Dedifferentiated amniotic fluid mesenchymal stem cell (primary cell): ENCODE measurements around the gene LMCD1.

Experiments used
- DNase-seq: peaks from one replicate; pipeline ENCODE4 v3.0.0-alpha.2; 2016; ENCODE audit errors: extremely low spot score

The LMCD1 gene

DNA sequence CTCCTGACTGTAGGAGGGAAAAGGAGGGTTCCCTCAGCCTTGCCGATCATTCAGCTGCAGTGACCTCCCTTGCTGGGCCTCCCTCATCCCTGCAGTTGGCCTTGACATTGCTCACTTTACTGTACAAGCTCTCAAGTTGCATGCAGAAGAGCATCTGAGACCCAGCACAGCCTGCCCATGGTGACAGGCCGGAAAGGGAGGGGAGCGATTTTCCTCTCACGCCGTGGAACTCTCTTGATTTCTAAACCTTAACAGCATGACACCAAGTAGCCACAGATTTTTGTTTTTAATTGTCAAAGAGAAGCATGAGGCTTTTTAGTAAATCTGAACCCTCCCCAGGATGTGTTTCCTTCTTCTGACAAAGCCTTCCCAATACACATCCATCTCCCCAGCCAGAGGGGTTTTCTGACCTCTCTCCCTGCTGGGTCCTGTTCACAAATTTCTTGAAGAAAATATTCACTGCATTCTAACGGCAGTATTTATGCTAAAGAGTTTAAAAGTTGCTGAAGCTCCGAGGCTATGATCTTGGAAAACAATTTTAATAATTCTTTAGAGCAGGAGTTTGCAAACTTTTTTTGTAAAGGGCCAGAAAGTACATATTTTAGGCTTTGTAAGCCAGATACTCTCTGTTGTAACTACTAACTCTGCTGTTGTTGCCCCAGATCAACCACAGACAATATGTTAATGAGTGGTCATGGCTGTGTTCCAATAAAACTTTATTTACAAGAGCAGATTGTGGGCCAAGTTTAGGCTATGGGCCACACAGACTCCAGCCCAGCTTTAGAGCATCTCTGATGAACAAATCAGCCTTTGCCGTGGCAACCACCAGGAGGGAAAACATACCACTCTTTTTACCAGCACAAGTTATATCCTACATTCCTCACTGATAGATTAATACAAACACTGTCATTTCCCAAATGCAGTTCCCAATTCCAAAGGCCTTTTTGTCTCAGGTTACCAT is 34.8 kb downstream of the LMCD1 start:
- DNase-seq = no peak

DNA sequence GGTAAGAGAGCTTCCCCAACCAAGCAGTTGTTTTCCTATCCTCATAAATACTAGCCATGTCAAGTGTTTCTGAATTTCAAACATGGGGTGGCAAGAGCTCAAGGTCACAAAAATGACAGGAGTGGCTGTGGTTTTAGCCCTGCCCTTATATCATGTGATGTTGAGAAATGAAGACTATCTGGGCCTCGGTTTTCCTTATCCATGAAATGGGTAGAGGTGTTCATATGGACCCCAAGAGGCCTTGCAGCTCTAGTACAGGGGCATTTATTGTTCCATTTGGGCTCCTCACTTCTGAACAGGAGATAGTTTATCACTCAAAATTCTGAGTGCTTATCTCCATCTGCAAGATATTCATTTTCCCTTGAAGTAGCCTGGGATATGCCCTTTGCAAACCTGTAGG is 35.8 kb downstream of the LMCD1 start:
- DNase-seq = no peak

DNA sequence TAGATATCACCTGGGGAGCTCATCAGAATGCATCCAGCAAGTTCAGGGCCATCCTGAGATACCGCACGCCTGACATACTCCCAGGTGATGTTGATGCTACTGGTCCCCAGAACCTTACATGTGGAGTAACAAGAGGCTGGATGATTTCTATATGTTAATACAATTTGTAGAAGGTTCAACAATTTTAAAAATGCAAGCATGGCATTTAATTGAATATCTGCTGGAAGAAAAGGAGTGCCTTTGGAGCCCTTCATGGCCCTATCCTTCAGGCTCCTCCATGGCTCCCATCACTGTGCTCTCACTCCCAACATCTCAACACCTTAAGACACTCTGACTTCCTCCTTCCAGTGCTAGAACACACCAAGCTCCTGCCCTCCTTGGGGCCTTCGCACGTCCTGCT is 36.6 kb downstream of the LMCD1 start:
- no peak for DNase-seq

DNA sequence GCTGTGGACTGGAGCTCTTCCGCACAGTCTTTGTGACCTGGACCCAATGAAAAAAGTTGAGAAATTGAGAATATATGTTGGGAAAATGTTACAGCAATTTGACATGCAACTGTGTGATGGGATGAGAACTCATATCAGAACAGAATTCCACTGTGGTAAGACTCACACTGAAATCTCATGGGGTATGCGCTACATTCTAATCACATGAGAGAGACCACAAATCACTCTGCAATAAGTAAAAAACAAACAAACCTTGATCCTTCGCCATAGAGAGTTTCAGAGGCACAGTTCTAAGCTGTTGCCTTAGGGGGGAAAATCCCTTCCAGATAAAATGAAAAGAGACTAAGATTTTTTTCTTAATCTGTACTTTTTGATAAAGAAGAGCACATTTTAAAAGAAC is 37.3 kb downstream of the LMCD1 start:
- peak; percentile 54 for DNase-seq

DNA sequence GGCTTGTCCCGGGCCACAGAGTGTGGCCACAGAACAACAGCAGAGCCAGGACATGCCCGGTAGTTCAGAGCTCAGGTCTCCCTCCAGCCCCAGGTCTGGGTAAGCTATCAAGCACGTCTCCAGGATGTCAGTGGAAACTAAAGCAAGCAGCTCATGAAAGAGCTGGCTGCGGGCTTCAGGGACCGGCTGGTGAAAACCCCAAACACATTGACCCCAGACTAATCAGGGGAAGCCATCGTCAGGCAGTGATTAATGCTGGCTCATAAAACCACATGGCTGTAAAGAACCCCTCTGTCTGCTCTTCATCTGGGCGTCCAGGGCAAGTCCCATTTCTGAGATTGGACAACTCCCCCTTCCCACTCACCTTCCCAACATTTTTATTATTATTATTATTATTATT is 37.8 kb downstream of the LMCD1 start:
- DNase-seq = no peak

DNA sequence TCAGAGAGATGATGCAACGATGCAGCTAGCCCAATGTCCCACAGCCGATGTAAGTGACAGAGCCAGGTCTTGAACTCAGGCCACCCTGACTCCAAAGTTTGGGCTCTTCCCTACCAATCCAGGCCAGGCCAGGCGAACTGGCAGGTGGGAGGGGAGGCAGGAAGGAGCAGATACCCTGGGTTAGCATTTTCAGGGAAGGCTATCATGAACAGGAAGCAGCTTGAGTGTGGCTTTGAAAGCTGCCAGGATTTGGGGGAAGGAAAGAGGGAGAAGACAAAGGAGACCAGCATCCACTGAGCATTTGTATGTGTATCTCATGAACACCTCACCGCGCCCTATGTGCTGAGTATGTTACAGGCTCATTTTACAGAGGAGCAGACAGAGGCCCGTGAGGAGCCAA is 38.8 kb downstream of the LMCD1 start:
- DNase-seq = no peak

DNA sequence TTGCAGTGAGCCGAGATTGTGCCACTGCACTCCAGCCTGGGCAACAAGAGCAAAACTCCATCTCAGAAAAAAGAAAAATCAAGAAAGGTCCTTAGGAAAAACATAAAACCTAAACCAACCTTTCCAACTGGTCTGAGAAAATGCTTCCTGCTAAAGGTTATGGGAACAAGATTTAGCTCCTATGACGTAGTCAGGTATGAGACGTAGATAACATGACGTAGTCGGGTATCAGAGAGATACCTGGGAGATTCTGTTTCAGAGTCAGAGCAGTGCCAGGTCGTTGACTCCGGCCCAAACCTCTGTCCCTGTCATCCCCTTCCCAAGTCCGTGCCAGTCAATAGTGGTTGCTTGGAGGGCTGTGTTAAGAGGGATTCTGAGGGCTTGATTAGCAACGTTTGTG is 39.9 kb downstream of the LMCD1 start:
- DNase-seq = no peak

DNA sequence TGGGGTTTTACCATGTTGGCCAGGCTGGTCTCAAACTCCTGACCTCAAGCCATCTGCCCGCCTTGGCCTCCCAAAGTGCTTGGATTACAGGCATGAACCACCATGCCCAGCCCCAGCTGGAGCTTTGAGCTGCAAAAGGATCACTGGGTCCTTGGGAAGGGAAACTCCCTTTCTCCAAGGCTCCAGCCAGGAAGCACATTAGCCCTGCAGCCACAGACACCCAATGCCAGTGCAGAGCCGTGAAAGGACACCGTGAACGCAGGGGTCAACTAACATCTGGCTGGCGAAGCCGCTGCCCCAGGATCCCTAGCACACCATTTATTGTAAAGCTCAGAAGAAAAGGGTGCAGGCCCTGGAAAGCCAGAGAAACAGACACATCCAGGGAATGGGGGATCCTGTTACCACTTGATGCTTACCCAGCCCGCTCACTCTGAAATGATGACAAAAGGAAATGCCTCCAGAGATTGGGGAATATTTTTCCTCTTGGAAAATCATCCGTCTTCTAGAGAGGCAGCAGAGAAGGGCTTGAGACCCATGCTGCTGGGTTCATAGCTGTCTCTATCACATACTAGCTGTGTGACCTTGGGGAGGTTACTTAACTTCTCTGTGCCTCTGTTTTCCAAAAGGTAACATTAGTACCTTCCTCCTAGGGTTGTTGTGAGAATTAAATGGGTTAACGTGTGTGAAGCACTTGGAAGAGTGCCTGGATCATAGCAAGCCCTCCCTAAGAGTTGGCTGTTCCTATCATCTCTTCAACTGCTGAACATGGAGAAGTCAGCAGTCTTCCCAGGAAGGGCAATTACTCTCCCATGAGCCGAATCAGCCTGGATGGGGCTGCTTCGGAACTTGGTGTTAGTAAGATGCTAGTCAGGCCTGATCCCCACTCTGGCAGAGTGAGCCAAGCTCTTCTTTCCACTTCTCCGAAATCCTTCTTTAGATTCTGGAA is 40.8 kb downstream of the LMCD1 start:
- DNase-seq = no peak

DNA sequence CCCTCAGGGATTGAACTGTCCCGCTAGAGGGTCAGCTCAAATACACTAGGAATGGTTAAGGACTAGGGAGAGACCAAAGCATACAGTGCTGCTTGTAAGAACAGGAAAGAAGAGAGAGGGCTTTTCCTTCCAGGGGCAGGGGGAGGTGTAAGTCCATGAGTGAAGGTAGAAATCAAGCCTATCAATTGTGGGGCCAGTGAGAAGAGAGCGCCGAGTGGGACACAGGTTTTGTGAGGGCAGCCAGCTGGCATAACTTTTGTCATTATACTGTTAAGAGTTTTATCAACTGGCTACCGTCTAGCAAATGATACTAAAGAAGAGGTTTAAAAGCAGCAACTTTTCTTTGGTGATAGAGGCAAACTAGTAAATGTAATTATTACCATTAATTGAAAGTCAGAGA is 45.0 kb downstream of the LMCD1 start:
- DNase-seq = no peak

DNA sequence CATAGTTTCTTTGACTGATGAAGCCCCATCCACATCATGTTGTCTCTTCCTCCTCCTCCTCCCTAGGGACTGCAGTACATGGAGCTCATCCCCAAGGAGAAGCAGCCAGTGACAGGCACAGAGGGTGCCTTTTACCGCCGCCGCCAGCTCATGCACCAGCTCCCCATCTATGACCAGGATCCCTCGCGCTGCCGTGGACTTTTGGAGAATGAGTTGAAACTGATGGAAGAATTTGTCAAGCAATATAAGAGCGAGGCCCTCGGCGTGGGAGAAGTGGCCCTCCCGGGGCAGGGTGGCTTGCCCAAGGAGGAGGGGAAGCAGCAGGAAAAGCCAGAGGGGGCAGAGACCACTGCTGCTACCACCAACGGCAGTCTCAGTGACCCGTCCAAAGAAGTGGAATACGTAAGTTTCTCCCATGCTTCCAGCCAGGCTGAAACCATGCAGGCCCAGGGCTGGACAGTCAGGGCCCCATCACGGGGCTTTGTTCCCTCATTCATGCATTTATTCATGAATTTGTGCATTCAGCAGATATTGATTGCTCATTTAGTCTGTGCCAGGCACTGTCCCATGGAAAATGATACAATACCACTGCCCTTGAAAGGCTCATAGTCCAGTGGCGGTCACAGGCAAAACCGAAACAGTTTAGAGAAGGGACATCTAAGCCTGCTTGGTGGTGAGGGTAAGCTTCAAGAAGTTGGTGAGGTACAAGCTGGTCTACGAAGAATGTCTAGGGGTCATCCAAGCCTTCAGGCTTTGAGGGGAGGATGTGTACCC is 47.1 kb downstream of the LMCD1 start:
- DNase-seq = no peak

DNA sequence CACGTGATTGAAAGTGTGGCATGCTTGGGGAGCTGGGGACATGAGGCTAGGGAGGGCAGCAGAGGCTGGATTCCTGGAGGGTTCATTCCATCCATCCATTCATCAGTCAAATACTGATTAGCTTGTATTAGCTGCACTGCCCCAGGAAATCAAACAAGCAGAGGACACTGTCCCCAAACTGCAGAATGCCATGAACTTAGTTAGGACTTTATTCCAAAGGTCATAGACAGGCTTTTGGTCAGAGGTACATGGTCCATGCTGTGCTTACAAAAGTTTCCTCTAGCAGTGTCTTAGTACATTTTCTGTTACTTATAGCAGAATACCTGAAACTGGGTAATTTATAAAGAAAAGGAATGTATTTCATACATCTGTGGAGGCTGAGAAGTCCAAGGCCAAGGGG is 47.7 kb downstream of the LMCD1 start:
- no peak for DNase-seq

DNA sequence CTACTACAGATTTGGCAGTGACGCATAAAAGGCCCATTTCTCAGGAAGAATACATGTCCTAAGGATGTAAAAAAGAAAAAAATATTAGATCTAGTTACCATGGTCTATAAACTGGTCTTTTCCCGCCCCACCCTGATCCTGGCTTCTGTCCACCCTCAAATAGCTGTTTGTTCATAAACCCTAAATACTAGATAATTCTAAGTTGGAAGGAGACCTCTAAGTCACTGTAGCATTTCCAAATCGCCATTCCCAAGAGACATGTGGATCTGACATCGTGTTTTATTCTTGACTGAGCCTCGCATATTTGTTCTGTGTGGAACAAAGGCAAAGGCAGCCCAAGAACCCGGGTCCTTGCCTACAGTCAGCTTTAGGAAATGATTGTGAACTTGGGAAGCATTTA is 49.0 kb downstream of the LMCD1 start:
- DNase-seq = no peak

DNA sequence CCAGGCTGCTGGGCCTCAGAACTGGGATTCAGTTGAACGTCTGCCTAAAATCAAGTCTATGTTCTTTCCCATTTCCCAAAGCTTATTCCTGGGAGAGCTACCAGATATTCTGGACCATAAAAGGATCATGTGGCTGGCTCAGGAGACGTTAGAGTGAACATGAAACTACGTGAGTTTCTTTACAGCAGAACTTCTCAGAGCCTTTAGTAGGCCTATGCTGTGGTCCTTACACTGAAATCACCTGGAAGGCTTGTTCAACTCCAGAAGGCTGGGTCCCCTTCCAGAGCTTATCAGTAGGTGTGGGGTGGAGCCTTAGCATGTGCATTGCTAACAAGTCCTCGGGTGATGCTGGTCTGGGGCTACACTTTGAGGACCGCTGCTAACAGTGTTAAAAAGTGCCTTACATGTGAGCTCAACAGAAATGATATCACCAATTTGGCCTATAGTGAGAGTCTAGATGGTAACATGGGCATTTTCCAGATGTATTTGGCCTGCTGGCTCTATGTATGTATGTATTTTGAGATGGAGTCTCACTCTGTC is 50.7 kb downstream of the LMCD1 start:
- no peak for DNase-seq

DNA sequence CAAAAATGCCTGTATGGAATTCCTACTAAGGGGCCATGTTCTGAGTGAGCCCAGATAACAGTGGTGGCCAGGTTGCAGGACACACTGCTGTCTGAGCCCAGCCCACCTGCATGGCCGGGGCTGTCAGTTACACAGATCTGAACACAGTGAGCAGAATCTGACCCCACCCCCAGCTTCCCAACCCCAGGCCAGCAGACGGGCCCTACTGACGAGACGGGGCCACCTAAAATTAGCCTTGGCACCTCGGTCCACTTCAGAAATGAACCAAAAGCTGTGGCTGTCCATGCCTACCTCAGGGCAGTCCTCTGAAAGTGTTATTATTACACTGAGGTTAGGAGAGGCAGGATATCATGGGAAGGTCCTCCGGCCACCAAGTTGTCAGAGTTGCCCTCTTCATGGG is 51.8 kb downstream of the LMCD1 start:
- DNase-seq = no peak

DNA sequence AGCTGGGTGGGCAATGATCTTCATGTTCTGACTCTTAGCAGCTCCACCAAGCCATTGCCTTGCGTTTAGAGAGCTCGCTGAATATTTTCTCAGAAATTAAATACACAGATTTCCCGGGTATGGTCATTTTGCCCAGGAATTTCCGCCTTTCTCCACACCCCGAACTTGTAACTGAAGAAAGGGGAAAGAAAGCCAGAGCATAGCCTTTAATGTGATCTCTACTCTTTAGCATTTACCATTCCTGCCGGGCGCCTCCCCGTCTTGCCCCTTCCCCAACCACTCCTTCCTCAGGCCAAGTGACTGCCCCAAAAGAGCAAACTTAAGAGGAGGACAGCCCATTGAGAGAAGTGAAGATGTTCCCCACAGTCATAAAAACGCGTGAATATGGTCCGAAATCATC is 53.1 kb downstream of the LMCD1 start:
- DNase-seq = no peak

DNA sequence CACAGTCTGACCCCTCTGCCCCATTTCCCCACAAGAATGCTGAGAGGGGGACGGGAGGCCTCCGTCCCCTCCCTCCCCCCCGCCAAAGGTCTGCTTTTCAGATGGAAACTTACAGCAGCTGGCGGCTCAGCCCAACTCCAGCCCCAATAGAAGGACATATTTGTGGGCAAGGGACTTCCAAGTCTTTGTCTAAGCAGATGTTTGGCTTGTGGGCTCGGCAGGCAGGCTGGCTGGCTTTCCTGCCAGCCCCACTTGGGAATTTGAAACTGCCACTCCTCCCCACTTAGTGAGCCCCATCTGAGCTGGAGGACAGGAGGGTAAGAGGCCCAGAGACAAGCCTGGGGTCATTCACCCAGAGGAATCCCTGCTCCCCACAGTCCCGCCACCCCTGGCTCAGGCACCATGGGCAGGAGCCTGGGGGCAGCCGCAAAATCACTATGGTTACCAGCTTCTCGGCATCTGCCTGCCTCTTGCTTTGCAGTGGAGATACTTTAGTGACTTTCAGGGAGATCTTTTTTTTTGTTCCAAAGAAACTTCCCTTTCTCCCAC is 53.6 kb downstream of the LMCD1 start:
- DNase-seq = peak; percentile 86

DNA sequence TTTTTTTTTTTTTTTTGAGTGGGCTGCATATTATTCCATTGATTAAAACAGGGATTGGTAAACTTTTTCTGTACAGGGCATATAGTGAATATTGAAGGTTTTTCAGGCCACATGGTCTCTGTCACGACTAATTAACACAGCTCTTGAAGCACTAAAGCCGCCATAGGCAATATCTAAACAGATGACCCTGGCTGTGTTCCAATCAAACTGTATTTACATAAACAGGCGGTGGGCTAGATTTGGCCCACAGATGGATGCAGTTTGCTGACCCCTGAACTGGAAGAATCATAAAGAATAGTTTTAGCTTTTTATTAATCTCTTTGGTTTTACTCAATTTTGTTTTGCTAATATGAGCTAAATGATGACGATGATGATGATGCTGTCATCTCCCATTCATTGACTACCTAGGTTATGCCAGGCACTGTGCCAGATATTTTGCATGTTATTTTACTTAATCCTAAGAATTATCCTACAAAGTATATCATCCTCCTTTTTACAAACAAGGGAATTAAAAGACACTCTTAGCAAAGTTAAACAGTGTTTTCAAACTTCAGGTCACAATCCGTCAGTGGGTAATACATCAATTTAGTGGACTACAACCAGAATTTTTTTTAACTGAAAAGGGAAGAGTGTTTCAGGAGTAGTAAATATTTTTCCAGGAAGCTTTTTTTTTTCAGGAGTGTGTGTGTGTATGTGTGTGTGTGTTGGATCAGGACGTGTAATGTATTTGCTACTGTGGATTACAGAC is 54.3 kb downstream of the LMCD1 start:
- DNase-seq = no peak

DNA sequence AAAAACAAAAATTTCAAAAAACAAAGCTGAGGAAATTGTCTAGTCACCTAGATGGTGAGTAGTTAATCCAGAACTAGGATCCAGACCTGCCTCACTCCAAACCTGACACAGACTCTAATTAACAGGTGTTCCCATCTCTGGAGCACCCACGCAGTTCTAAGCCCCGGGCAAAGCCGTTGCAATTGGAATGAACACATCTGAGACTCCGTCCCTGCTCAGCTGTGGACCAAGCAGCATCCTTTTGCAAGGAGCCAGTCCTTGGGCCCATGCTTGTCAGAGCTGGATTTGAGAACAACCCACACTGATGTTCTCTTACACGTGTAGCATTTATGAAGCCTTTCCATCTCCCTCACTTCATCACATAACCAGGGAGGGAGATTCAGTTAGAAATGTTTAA is 54.8 kb downstream of the LMCD1 start:
- no peak for DNase-seq

DNA sequence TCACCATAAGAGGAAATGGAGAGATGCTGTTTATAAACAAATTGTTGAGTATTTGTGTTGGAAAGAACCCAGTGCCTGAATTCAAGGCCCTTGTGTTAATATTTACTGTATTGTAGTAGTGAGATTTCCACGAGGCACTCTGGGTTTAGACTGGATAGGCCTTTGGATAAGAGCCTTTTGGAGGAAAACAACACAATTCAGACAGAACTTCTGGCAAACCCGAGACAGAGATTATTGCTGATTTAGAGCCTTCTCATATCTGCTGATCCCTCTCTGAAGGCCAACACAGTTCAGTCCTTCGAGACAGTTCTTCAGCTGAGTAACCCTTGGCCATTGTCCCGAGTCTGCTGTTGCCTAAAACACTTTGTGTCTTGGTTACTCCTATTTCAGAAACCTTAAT is 55.7 kb downstream of the LMCD1 start:
- no peak for DNase-seq

DNA sequence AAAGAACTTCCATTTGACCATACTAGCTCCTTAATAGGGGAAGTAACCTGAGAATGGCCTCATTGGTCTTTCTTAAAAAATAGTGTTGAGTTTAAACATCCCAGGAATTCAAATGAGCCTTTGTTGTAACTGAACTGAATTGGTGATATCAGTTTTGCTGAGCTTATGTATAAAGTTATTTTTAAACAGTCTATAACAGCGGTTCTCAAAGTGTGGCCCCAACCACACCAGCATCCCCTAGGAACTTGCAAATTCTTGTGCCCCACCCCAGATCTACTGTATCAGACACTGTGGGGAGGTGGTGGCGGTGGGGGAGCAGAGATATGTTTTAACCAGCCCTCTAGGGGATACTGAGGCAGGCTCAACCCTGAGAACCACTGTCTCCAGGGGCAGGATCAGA is 57.0 kb downstream of the LMCD1 start:
- DNase-seq = no peak

DNA sequence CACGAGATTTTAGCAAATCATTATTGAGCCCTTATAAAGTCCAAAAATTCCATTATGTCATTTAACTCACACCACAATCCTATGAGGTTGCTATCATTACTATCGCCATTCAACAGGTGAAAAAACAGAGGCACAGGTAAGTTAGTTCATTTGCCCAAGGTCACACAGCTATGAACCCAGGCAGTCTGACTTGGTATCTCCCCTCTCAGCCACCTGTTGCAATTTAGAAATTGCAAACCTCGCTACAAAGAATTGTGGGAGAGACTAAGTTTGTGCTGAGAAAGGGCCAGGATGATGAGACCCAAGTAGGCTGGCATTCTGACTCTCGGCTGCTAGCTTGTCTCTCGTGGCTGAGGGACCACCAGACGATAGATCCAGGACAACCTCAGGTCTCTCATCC is 57.7 kb downstream of the LMCD1 start:
- no peak for DNase-seq
